IMR-90 (cell line): ENCODE results near the gene PDGFA. TPM values are rescaled to one million over a fixed set of nuclear protein-coding genes. Genes with fewer than 3 reads are reported as not detected.
A peak's percentile ranks its signal among the peaks of the same experiment; 100 is the strongest.

Experiments
- ATAC-seq: fragments of 200-7000 bp; cut with Tn5 transposase; 2 replicates; pipeline ENCODE4 v1.9.1; 2020; ENCODE audit warnings: low read depth, mild to moderate bottlenecking, moderate library complexity
- BruUV-seq: library from RNA; stranded (reverse); fragments of 400-500 nt; replicated peaks from 2 replicates; lab custom pipeline; 2021; lab: Mats Ljungman, UMichigan
- CTCF ChIA-PET: fragments of 300-600 bp; formaldehyde crosslinking; extraction: SDS; loops from one replicate; lab custom pipeline; 2021; ENCODE audit warnings: antibody characterized with exemption; lab: Yijun Ruan, JAX
- POLR2A ChIA-PET: fragments of 300-600 bp; sonication (Branson Sonifier 250); formaldehyde crosslinking; loops from one replicate; lab custom pipeline; 2022; ENCODE audit warnings: antibody characterized with exemption; ENCODE audit not compliant: unreplicated experiment; lab: Charles Lee
- DNase-seq: peaks from one replicate; pipeline ENCODE4 v3.0.0; 2013
- H2AFZ ChIP-seq: replicated peaks from 2 replicates; pipeline ENCODE3; 2013; ENCODE audit warnings: low read length, mild to moderate bottlenecking; ENCODE audit not compliant: poor library complexity
- H2AK5ac ChIP-seq: 2 replicates; pipeline ENCODE4 v1.6.1; 2013; ENCODE audit warnings: low read depth, low read length, inconsistent platforms
- H2AK9ac ChIP-seq: replicated peaks from 2 replicates; pipeline ENCODE3; 2013; ENCODE audit warnings: mild to moderate bottlenecking, low read depth, low read length, moderate library complexity; ENCODE audit not compliant: poor library complexity
- H2BK120ac ChIP-seq: 2 replicates; pipeline ENCODE4 v1.6.1; 2013; ENCODE audit warnings: low read depth, low read length, inconsistent platforms
- H2BK15ac ChIP-seq: 3 replicates; pipeline ENCODE4 v1.6.1; 2013; ENCODE audit warnings: low read depth, low read length, inconsistent platforms
- H2BK20ac ChIP-seq: 2 replicates; pipeline ENCODE4 v1.6.1; 2013; ENCODE audit warnings: low read depth, mild to moderate bottlenecking, inconsistent platforms, low read length, moderate library complexity
- H2BK5ac ChIP-seq: 2 replicates; pipeline ENCODE4 v1.6.1; 2013; ENCODE audit warnings: mild to moderate bottlenecking, low read depth, low read length, inconsistent platforms; ENCODE audit not compliant: poor library complexity, severe bottlenecking
- H3K14ac ChIP-seq: replicated peaks from 2 replicates; pipeline ENCODE4 v1.6.1; 2013; ENCODE audit warnings: low read depth, low read length, inconsistent platforms
- H3K18ac ChIP-seq: 2 replicates; pipeline ENCODE4 v1.6.1; 2013; ENCODE audit warnings: low read depth, low read length, control low read depth
- H3K23ac ChIP-seq: 2 replicates; pipeline ENCODE4 v1.6.1; 2013; ENCODE audit warnings: low read depth, low read length, inconsistent platforms
- H3K27ac ChIP-seq: 2 replicates; pipeline ENCODE4 v1.5.1; 2013; ENCODE audit warnings: mild to moderate bottlenecking, control low read depth, low read length; ENCODE audit not compliant: insufficient read depth
- H3K27me3 ChIP-seq: 2 replicates; pipeline ENCODE4 v1.6.1; 2013; ENCODE audit warnings: low read length; ENCODE audit not compliant: control insufficient read depth, insufficient read depth
- H3K36me3 ChIP-seq: 2 replicates; pipeline ENCODE4 v1.6.1; 2013; ENCODE audit warnings: low read length, mixed read lengths; ENCODE audit not compliant: control insufficient read depth, insufficient read depth
- H3K4ac ChIP-seq: 2 replicates; pipeline ENCODE4 v1.6.1; 2013; ENCODE audit warnings: low read depth, low read length, inconsistent platforms
- H3K4me1 ChIP-seq: 2 replicates; pipeline ENCODE4 v1.6.1; 2013; ENCODE audit warnings: low read length, mixed read lengths; ENCODE audit not compliant: control insufficient read depth, insufficient read depth
- H3K4me2 ChIP-seq: 2 replicates; pipeline ENCODE4 v1.6.1; 2013; ENCODE audit warnings: low read depth, mild to moderate bottlenecking, control low read depth, low read length, moderate library complexity
- H3K4me3 ChIP-seq: 2 replicates; pipeline ENCODE4 v1.5.1; 2013; ENCODE audit warnings: low read depth, mild to moderate bottlenecking, control low read depth, low read length, moderate library complexity; ENCODE audit not compliant: insufficient read depth
- H3K56ac ChIP-seq: 2 replicates; pipeline ENCODE4 v1.6.1; 2013; ENCODE audit warnings: low read length, inconsistent platforms; ENCODE audit not compliant: insufficient read depth; ENCODE audit errors: extremely low read depth
- H3K79me1 ChIP-seq, 2 experiments: 2 replicates each; pipeline ENCODE4 v1.6.1; 2013; ENCODE audit warnings: low read length in 2 of 2, inconsistent platforms in 1 of 2, low read depth in 1 of 2
- H3K9ac ChIP-seq: 2 replicates; pipeline ENCODE4 v1.6.1; 2013; ENCODE audit warnings: low read depth, low read length, control low read depth
- H3K9me1 ChIP-seq: 2 replicates; pipeline ENCODE4 v1.6.1; 2013; ENCODE audit warnings: low read length, inconsistent platforms; ENCODE audit not compliant: insufficient read depth
- H3K9me3 ChIP-seq: 2 replicates; pipeline ENCODE4 v1.6.1; 2013; ENCODE audit warnings: low read length; ENCODE audit not compliant: control insufficient read depth, insufficient read depth
- H4K20me1 ChIP-seq: 2 replicates; pipeline ENCODE4 v1.6.1; 2013; ENCODE audit warnings: low read length, inconsistent platforms; ENCODE audit not compliant: insufficient read depth
- H4K5ac ChIP-seq: 2 replicates; pipeline ENCODE4 v1.6.1; 2013; ENCODE audit warnings: mild to moderate bottlenecking, low read depth, low read length, control low read depth
- H4K8ac ChIP-seq, 2 experiments: 2 replicates each; pipeline ENCODE4 v1.6.1; 2013; ENCODE audit warnings: low read depth in 2 of 2, low read length in 2 of 2, control low read depth in 1 of 2, inconsistent platforms in 1 of 2
- H4K91ac ChIP-seq: 2 replicates; pipeline ENCODE4 v1.6.1; 2013; ENCODE audit warnings: low read depth, low read length, inconsistent platforms; ENCODE audit not compliant: insufficient read depth
- BHLHE40 ChIP-seq: fragments of 150-350 bp; IDR thresholded peaks from 2 replicates; pipeline ENCODE4 v1.6.1; 2016; ENCODE audit warnings: mild to moderate bottlenecking, low read depth, low read length
- CEBPB ChIP-seq: IDR thresholded peaks from 2 replicates; pipeline ENCODE4 v1.6.1; 2012; ENCODE audit warnings: low read depth, low read length, improper control_type of control experiment
- CHD1 ChIP-seq: IDR thresholded peaks from 2 replicates; pipeline ENCODE4 v1.6.1; 2012; ENCODE audit warnings: low read depth, low read length, improper control_type of control experiment
- CTCF ChIP-seq: conservative IDR thresholded peaks from 2 replicates; pipeline ENCODE4 v1.5.1; 2012; ENCODE audit warnings: mild to moderate bottlenecking, low read depth, low read length, improper control_type of control experiment
- MAFK ChIP-seq: IDR thresholded peaks from 2 replicates; pipeline ENCODE4 v1.6.1; 2012; ENCODE audit warnings: low read depth, low read length, improper control_type of control experiment
- NFE2L2 ChIP-seq: fragments of 150-350 bp; IDR thresholded peaks from 2 replicates; pipeline ENCODE4 v1.6.1; 2016; ENCODE audit warnings: low read depth, mild to moderate bottlenecking, low read length
- RAD21 ChIP-seq: IDR thresholded peaks from 2 replicates; pipeline ENCODE4 v1.6.1; 2012; ENCODE audit warnings: low read length, improper control_type of control experiment
- RCOR1 ChIP-seq: IDR thresholded peaks from 2 replicates; pipeline ENCODE4 v1.6.1; 2012; ENCODE audit warnings: mild to moderate bottlenecking, low read length, improper control_type of control experiment; ENCODE audit not compliant: insufficient replicate concordance
- RFX5 ChIP-seq: IDR thresholded peaks from 2 replicates; pipeline ENCODE4 v1.8.0; 2012; ENCODE audit warnings: low read depth, mild to moderate bottlenecking, low read length, moderate library complexity
- USF2 ChIP-seq: fragments of 150-350 bp; IDR thresholded peaks from 2 replicates; pipeline ENCODE4 v1.6.1; 2017; ENCODE audit warnings: mild to moderate bottlenecking, antibody characterized with exemption, low read length, low read depth
- WGBS, 2 experiments: methylation state at CpG; one replicate each; pipeline versions ENCODE4 v1.1.5 to v1.1.7; 2013; ENCODE audit warnings: missing lambda C conversion rate in 2 of 2; ENCODE audit not compliant: insufficient read length in 1 of 2; ENCODE audit errors: extremely low coverage in 2 of 2; 5-methylcytosine and 5-hydroxymethylcytosine counted together
- dilution Hi-C: fragments of 300-500 bp; cut with HindIII; formaldehyde crosslinking; loops from one replicate; pipeline ENCODE4 v1.14.3; 2018; ENCODE audit warnings: low sequenced_read_pairs; ENCODE audit not compliant: unreplicated experiment
- in situ Hi-C: fragments of 300-500 bp; cut with MboI; formaldehyde crosslinking; loops from 3 replicates; pipeline ENCODE4 v1.14.3; 2019; ENCODE audit warnings: low sequenced_read_pairs, inconsistent platforms, mixed read lengths
- intact Hi-C: fragments of 100-400 bp; cut with micrococcal nuclease; formaldehyde crosslinking; loops from 2 replicates; pipeline ENCODE4 v1.10.0; 2022
- polyA plus RNA-seq, 3 experiments: library from polyadenylated mRNA; depleted of rRNA; stranded (reverse); fragments of >200 nt; gene quantifications; 2 replicates each; pipeline ENCODE4 v1.2.3, GENCODE V29; 2012; ENCODE audit warnings: low replicate concordance in 1 of 3
- total RNA-seq: library from RNA; depleted of rRNA; stranded (reverse); fragments of >200 nt; gene quantifications from 2 replicates; pipeline ENCODE4 v1.2.3, GENCODE V29; 2012
- TF ChIP-seq, protein P1 (sequence below): fragments of 150-350 bp; IDR thresholded peaks from 2 replicates; pipeline ENCODE4 v1.6.1; 2016; ENCODE audit warnings: low read depth, mild to moderate bottlenecking, low read length, moderate library complexity, borderline replicate concordance

The PDGFA gene
- total and polyA plus RNA-seq, 2 of the 4 experiments (the other 2 are of a cell fraction), result 3.3 to 3.8 TPM

DNA sequence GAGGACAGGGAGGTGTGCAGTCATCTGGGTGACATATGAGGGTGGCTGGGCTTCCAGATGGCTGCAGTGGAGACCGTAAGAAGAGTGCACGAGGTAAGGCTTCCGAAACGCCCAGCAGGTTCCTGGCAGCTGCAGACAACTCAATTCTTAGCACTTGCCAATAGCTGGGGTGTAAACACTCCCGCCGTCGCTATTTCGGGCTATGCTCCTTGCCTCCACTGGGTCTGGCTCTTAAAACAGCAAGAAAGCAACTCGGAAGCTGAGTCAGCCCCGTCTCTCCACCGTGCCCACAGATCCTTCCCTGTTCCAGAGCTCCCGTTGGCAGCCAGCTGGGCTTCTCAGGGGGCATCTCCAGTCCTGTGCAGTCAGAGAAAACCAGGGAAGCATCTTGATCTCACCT, 6.1 kb upstream of the PDGFA start:
- no peak for ATAC-seq
- dilution Hi-C loops, result no loop called here
- Histone ChIP-seq H3K79me1 (no peaks in the 10 kb centered on the region), H4K5ac (no peak overlapping the region), H3K23ac (no peak overlapping the region), H3K9me1 (no peaks in the 10 kb centered on the region), H3K9ac (no peak overlapping the region), H3K4me3 (no peak overlapping the region), H3K27me3 (peaks cover 42% of the 10 kb centered on the region), H2BK20ac (no peak overlapping the region), H3K36me3 (no peaks in the 10 kb centered on the region), H3K56ac (no peak overlapping the region), H3K4ac (no peak overlapping the region), H3K18ac (no peak overlapping the region), H3K9me3 (0 out of 2 replicates have a peak, but pooled peaks cover 3% of the 10 kb centered on the region), H2BK120ac (no peak overlapping the region), H2BK15ac (no peak overlapping the region), H3K4me1 (0 out of 2 replicates have a peak, but pooled peaks cover 3% of the 10 kb centered on the region), H3K27ac (no peak overlapping the region), H2AFZ (peak overlapping the region; percentile 43), H4K20me1 (no peaks in the 10 kb centered on the region; the same call in 1 of the 2 replicates), H2AK5ac (no peak overlapping the region), H3K4me2 (no peak overlapping the region), H4K8ac (no peak overlapping the region), H2BK5ac (no peak overlapping the region), H3K14ac (no peak overlapping the region; the same call in 1 of the 2 replicates), H4K91ac (no peak overlapping the region), H2AK9ac (no peak overlapping the region)
- WGBS, 2 experiments, result 68% methylated on average over 4 of the region's 12 CpGs; no CpG with 5 or more reads in 1 of the 2 experiments
- no peak for TF ChIP-seq CTCF
- no peak for TF ChIP-seq CEBPB
- no peak for TF ChIP-seq CHD1
- no peak for TF ChIP-seq NFE2L2
- no peak for TF ChIP-seq RCOR1
- TF ChIP-seq RFX5, result no peak
- TF ChIP-seq BHLHE40, result no peak
- no peak for TF ChIP-seq MAFK
- no peak for TF ChIP-seq USF2
- TF ChIP-seq, protein P1, sequence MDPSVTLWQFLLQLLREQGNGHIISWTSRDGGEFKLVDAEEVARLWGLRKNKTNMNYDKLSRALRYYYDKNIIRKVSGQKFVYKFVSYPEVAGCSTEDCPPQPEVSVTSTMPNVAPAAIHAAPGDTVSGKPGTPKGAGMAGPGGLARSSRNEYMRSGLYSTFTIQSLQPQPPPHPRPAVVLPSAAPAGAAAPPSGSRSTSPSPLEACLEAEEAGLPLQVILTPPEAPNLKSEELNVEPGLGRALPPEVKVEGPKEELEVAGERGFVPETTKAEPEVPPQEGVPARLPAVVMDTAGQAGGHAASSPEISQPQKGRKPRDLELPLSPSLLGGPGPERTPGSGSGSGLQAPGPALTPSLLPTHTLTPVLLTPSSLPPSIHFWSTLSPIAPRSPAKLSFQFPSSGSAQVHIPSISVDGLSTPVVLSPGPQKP, result no peak
- TF ChIP-seq RAD21, result no peak
- no TSS peak for BruUV-seq
- intact Hi-C loops, result no loop called here
- ChIA-PET POLR2A (no interaction called here), CTCF (no interaction called here)
- no peak for DNase-seq
- in situ Hi-C loops, result no loop called here
